BE2C (cell line): ENCODE measurements around the gene LCN1.

ENCODE experiments used
- DNase-seq: peaks from one replicate; pipeline ENCODE4 v3.0.0-alpha.2; 2020
- H3K27me3 ChIP-seq: fragments of 250-450 bp; sonication (Bioruptor Pico); 2 replicates; pipeline ENCODE4 v1.5.1; 2020; ENCODE audit warnings: mild to moderate bottlenecking
- H3K36me3 ChIP-seq: fragments of 250-450 bp; sonication (Bioruptor Pico); 2 replicates; pipeline ENCODE4 v1.5.1; 2020; ENCODE audit warnings: mild to moderate bottlenecking
- H3K4me1 ChIP-seq: fragments of 250-450 bp; sonication (Bioruptor Pico); 2 replicates; pipeline ENCODE4 v1.5.1; 2020
- H3K4me3 ChIP-seq: 2 replicates; pipeline ENCODE4 v1.5.1; 2011; ENCODE audit warnings: low read depth, low read length
- H3K9me3 ChIP-seq: fragments of 250-450 bp; sonication (Bioruptor Pico); 2 replicates; pipeline ENCODE4 v1.5.1; 2020
- CTCF ChIP-seq: IDR thresholded peaks from 2 replicates; pipeline ENCODE4 v1.5.1; 2012; ENCODE audit warnings: mild to moderate bottlenecking, low read depth, low read length

Gene LCN1

GRCh38 chr9:135490980-135491464 is 30.2 kb upstream of the LCN1 start:
- no peak for DNase-seq

GRCh38 chr9:135491764-135492163 is 29.5 kb upstream of the LCN1 start:
- TF ChIP-seq CTCF: no peak
- Histone ChIP-seq H3K9me3 (no peaks in the 10 kb centered on the region), H3K27me3 (no peaks in the 10 kb centered on the region), H3K4me1 (no peaks in the 10 kb centered on the region), H3K4me3 (no peak overlapping the region), H3K36me3 (no peaks in the 10 kb centered on the region)
- DNase-seq: no peak

More at GRCh38 chr9:135490980-135491464, 30.2 kb upstream of the LCN1 start:
- TF ChIP-seq CTCF: no peak
- Histone ChIP-seq H3K4me3 (no peak overlapping the region), H3K9me3 (no peaks in the 10 kb centered on the region), H3K27me3 (no peaks in the 10 kb centered on the region), H3K4me1 (no peaks in the 10 kb centered on the region), H3K36me3 (no peaks in the 10 kb centered on the region)

GRCh38 chr9:135492886-135493669 is 28.2 kb upstream of the LCN1 start:
- no peaks in the 10 kb centered on the region for H3K9me3 ChIP-seq
- H3K36me3 ChIP-seq: no peaks in the 10 kb centered on the region
- no peak for TF ChIP-seq CTCF
- no peaks in the 10 kb centered on the region for H3K4me1 ChIP-seq
- DNase-seq: no peak
- no peaks in the 10 kb centered on the region for H3K27me3 ChIP-seq
- H3K4me3 ChIP-seq: no peak overlapping the region

- Histone ChIP-seq H3K4me1 (no peaks in the 10 kb centered on the region), H3K4me3 (no peak overlapping the region), H3K27me3 (no peaks in the 10 kb centered on the region), H3K9me3 (no peaks in the 10 kb centered on the region), H3K36me3 (no peaks in the 10 kb centered on the region)
- DNase-seq: no peak
- no peak for TF ChIP-seq CTCF
Observed at GRCh38 chr9:135494791-135495559, 26.3 kb upstream of the LCN1 start.

- no peaks in the 10 kb centered on the region for H3K27me3 ChIP-seq
- no peaks in the 10 kb centered on the region for H3K9me3 ChIP-seq
- DNase-seq: no peak
- H3K4me1 ChIP-seq: no peaks in the 10 kb centered on the region
- H3K36me3 ChIP-seq: peaks cover 18% of the 10 kb centered on the region
- no peak for TF ChIP-seq CTCF
- no peak overlapping the region; the same call in 1 of the 2 replicates for H3K4me3 ChIP-seq
Observed at GRCh38 chr9:135498381-135499126, 22.7 kb upstream of the LCN1 start.
